SK-N-MC (cell line): Measurements from ENCODE around the gene AKT1.

Experiments
- EZH2 ChIP-seq: fragments of 200-600 bp; sonication (generic); IDR thresholded peaks from one replicate; pipeline ENCODE4 v1.6.1; 2017; ENCODE audit warnings: antibody characterized with exemption
- FOXP2 ChIP-seq: optimal IDR thresholded peaks from 2 replicates; pipeline ENCODE3; 2011; ENCODE audit warnings: mild to moderate bottlenecking, moderate library complexity; ENCODE audit not compliant: insufficient read depth; ENCODE audit errors: extremely low read length, control extremely low read depth
- POLR2AphosphoS5 ChIP-seq: IDR thresholded peaks from 2 replicates; pipeline ENCODE4 v1.6.1; 2012; ENCODE audit warnings: mild to moderate bottlenecking, low read depth, low read length, borderline replicate concordance

- no peak for TF ChIP-seq EZH2
- no peak for TF ChIP-seq POLR2AphosphoS5
- TF ChIP-seq FOXP2, result no peak
Measured at GRCh38 chr14:104732931-104733681, 62.4 kb downstream of the AKT1 start.
